Colon (tissue), 2 donors: ENCODE results near the gene ENTHD1.

Experiments
- FAIRE-seq: peaks from 2 replicates; lab custom pipeline; 2012; peaks lifted over from hg19 to GRCh38; lab: Jason Lieb, UNC
- donor health status: control.
- donor health status: control.

ENTHD1 gene, protein sequence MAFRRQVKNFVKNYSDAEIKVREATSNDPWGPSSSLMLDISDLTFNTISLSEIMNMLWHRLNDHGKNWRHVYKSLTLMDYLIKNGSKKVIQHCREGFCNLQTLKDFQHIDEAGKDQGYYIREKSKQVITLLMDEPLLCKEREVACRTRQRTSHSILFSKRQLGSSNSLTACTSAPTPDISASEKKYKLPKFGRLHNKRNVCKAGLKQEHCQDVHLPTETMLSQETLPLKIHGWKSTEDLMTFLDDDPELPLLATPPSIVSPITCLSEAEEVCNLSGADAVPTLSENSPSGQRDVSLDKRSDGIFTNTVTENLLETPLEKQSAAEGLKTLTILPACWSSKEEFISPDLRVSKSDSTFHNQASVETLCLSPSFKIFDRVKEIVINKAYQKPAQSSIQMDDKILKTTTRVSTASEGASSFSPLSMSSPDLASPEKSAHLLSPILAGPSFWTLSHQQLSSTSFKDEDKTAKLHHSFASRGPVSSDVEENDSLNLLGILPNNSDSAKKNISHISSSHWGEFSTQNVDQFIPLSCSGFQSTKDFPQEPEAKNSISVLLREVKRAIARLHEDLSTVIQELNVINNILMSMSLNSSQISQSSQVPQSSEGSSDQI

DNA sequence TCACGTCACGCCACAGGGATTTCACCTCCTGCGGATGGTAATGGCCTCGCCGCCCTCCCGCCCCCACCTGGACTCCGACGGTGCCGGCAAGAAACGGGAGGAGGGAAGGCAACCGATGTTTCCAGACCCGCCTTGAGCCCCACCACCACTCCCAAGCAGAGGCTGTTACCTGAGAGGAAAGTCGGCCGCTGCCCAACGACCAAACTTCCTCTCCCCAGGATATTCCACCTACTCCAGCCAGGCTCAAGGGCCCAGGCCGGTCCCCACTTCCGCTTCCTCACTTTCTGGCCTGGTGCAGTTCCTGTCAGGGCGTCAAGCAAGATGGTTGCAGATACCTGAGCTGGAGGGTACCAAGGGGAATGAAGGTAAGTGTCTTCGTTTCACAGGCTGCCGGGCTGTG lies at the start of gene ENTHD1:
TSS of gene ENTHD1 (minus strand) at position 235 of the 400 bp plus-strand sequence. CDS start 6,012 bp downstream, outside the sequence.
- no peak for FAIRE-seq

DNA sequence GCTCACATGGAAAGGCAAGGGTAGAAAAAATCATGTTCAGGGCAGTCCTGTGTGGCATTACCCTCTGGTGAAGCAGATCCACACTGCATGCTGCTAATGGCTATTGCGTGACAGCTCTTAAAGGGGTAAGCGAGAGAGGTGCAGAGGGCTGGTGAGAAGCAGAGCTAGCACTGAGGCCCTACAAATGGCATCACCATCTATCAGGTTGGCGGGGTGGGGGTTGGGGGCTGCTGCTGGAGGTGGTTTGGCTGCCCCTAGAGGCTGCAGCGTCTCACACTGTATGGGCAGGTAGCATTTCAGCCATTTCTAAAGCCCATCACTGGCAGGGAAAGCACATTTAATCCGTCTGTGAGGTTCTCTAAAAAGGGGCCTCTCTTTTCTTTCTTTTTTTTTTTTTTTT lies 49.8 kb upstream of the ENTHD1 start:
- FAIRE-seq = no peak

DNA sequence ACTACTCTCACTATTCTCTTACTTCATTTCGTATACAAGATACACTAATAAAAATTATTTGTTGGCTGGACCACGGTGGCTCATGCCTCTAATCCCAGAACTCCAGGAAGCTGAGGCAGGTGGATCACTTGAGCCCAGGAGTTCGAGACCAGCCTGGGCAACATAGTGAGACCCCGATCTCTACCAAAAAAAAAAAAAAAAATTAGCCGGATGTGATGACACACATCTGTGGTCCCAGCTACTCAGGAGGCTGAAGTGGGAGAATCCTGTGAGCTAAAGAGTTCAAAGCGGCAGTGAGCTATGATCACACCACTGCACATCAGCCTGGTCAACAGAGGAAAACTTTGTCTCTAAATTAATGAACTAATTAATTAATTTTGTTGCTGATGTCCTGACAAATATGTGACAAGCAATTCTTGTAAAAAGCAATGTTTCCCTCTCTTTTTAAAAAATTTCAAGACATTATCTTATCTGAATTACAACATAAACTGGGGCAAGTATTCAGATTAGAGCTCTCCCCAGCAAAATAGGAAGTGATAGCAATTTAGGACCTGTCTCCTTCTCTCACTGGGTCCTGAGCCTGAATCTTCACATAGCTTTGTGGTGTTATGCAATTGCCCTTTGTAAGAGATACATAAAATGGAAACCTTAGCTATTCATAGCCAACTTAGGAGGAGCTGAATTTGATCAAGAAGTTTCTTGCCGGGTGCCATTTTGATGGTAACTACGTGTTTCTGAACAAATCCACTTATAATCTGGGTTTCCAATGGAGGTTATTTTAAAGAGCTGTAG lies 49.1 kb upstream of the ENTHD1 start:
- no peak for FAIRE-seq

DNA sequence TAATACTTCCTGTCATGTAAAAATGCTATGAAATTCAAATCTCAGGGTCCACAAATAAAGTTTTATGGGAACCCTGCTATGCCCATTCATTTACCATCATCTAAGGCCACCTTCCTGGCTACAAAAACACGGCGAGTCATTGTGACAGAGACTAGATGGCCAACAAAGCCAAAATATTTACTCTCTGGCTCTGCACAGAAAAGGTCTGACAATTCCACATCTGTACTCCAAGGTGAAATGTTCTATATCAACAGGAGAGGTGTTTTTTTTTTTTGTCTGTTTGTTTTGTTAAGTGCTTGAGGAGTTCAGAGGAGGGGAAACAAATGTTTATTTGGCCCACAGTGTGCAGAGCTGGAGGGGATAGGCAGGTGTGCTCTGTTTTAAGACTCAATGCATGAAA lies 48.0 kb upstream of the ENTHD1 start:
- FAIRE-seq = no peak

DNA sequence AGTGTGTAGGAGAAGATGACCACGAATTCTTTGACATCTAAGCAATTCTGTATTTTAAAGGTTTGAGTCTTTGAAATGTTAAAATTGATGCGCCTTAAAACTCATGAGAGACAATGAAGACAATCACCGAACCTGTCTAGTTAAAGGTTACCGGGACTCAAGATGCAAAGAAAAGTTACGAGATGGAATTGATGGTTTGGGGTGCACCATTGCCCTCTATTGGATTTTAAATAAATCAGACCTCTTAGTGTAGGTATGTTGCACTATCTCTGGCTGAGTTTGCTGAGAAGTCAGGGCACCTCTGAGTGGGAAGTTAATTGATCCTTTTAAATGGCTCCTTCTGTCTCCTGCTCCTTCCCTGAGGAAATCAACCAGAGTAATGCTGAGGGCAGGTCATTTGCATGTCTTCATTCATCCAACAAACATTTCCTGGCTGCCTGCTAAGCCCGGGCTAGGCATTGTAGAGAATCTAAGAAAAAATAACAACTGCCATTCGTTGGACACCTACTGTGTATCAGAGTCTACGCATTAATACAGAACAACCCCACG lies 47.3 kb upstream of the ENTHD1 start:
- no peak for FAIRE-seq

DNA sequence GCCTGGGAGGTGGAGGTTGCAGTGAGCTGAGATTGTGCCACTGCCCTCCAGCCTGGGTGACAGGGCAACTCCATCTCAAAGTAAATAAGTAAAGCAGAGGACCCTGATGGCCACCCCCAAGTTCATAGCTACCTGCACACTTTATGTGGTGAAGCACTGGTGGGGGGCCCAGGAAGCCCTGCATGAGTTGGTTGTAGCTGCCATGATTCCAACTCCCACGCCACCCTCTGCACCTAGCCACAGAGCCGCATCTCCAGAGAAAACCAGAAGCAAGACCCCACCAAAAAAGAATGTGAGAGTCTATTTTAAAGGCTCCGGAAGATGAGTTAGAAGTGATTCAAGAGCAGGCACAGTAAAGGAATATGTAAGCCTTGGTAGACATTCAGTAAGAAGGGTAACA lies 46.3 kb upstream of the ENTHD1 start:
- no peak for FAIRE-seq

DNA sequence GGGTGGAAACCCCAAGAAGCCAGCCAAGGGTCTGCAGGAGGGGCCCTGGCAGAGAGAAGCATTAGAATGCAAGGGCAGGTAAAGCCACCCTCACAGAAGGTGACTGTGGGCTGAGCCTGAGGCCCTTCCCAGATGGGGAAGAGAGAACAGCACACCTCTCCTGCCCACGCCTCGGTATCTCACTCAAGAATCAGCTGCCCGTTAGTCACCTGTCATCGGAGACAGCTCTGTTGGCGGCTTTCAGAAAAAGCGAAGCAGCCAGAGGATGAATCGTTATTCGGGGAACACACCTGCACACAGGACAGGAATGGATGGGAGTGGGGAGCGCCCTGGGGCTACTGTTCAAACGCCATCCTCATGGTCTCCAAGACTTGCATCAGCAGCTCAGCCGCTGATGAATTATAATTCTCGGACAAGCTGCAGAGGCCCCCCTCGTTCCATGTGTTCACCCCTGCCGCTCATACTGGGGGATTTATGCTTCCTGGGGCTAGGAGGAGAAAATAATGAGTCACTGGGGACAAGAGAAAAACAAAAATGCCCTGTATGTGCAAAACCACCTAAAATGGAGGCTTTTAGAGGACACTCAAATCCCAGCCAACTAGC lies 45.0 kb upstream of the ENTHD1 start:
- FAIRE-seq = no peak

DNA sequence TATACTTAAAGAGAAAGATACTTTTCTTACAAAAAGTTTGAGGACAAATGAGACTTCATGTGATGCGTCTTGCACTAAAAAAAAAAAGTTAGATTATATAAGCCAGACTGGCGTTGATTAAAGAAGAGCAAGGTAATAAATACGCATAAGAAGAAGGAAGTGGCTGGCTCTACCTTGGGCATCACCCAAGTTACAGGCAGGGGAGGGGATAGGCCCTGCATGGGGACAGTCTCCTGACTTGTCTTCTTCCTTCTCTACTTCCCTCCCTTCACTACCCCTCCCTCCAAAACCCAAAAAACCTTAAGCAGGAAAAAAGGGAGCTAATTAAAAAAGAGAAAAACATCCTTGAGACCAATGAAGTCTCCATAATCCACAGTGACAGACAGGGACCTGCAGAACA lies 44.3 kb upstream of the ENTHD1 start:
- no peak for FAIRE-seq

DNA sequence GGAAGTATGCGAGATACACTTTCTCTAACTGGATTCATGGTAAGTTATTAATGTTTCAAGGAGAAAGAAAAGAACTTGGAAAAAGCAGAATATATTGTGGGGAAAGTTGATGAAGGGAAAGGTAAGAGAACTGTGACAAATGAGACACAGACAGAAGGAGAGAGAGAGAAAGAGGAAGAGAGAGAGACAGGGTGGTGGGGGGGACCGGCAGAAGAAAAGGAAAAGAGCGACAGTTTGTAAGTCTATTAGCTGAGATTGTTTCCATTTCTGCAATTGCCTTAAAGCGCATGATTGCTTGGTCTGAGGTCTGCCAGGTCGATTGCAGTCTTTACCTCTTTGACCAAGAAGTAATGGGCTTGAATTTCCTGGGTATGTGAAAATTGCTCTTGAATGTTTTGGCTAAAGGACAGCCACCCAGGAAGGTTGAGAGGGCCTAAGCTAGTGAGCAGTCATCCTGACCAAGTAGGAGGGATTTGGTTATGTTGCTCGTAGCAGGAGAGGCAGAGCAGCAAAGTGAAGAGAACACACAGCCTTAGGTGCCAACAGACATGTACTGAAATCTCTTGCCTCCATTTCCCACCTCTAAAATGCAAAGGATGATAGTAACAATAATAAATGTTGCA lies 43.1 kb upstream of the ENTHD1 start:
- FAIRE-seq = no peak

DNA sequence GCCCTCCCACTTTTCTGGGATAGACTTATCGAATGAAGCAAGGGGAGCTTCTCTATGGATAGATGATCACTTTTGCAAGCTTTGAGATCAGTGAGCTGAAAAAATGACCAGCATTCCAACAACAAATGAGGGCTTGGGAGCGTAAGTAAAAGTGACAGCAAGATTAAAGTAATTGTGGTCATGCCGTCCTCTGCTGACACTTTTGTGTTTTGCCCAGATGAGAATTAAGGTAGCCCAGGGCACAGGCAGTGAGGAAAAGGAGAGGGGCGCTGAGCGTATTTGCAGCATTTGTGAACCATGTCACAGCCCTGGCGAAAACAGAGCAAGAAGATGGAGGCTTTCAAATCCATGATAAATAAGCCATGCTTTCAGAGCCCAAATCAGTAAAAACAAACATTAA lies 42.1 kb upstream of the ENTHD1 start:
- FAIRE-seq = no peak

DNA sequence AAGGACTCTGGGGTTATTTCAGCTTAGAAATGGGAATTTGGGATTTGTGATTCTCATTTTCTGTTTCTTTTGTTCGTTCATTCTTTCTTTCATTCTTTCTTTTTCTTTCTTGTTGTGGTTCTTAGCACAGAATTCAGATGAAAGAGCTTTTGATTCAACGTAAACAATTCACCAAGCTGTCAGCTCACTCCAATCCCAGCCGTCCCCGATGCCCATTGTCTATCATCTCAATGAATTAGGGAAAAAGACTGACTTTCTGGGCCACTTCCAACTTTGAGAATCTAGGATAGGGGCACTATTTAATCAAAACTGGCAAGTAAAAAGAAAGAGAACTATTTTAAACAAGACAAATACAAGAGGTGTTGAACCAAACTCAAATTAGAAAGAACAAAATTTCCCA lies 41.6 kb upstream of the ENTHD1 start:
- FAIRE-seq = no peak

DNA sequence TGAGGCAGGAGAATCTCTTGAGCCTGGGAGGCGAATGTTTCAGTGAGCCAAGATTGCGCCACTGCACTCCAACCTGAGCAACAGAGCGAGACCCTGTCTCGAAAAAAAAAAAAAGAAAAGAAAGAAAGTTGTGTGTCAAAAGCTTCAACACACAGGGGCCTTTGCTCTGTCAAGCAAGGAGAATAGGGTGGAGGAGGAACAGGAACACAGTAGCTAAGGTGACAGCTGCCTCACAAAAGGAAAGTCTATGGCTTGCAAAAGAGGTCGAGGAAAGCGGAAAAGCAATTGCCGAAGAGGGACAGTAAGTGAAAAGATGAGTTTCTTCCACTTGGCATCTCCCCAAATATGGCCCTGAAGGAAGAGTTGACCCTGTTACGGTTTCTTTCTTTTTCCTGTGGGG lies 40.2 kb upstream of the ENTHD1 start:
- FAIRE-seq = no peak

DNA sequence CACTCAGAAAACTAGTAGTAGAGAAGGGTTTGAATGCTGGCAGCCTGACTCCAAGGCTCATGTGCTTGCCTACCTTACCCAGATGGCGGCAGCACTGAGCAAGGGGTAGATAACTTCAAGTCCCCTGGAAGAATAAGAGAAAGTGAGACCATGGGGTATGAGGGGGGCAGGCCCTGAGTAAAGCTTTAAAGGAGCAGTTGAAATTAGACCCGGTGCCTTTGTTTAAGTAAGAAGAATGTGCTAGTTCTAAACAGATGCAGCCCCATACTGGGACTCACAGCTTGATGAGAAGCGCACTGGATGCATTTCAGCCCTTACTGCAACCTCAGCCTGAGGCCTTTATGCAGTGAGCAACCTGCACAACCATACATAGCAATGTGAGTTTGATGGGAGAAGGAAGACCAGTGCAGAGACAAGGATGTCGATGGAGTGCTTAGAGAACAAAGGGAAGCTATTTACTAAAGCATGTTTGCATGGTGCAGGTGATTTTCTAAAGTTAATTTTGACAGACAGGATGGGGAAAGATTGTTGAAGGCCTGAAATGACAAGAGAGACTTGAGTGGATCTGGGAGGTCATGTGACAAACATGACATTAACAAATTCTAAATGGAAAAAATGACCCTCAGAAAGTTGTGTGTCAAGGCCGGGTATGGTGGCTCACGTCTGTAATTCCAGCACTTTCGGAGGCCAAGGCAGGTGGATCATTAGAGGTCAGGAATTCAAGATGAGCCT lies 39.5 kb upstream of the ENTHD1 start:
- no peak for FAIRE-seq

DNA sequence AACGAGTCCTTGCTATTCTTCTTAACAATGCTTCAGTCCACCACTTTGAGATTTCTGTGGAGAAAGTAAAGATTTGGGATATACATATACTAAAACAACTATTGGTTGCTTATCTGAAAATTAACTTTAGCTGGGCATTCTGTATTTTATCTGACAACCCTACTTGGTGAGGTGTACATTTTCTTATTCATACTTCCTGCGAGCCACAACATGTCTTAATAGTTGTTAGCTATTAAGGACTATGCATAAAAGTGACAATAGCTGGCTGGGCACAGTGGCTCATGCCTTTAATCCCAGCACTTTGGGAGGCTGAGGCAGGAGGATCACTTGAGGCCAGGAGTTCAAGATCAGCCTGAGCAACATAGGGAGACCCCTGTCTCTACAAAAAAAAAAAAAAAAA lies 38.6 kb upstream of the ENTHD1 start:
- no peak for FAIRE-seq

DNA sequence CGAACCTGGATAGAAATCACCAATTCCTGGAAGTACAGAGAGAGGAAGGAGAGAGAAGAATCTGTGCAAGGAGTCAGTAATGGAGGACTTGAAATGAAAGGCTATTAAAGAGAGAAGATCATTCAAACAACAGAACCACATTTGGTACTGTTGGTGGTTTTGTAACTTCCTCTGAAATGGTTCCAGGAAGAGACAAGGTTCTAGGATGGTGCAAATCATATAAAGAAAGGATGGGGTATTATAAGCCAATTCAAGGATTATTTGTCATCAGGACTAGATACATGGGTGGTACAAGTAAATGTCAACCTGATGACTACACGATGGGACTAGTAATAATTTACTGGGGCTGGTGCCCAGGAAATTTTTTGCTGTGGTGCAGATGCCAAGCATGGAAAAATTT lies 37.7 kb upstream of the ENTHD1 start:
- FAIRE-seq = no peak

DNA sequence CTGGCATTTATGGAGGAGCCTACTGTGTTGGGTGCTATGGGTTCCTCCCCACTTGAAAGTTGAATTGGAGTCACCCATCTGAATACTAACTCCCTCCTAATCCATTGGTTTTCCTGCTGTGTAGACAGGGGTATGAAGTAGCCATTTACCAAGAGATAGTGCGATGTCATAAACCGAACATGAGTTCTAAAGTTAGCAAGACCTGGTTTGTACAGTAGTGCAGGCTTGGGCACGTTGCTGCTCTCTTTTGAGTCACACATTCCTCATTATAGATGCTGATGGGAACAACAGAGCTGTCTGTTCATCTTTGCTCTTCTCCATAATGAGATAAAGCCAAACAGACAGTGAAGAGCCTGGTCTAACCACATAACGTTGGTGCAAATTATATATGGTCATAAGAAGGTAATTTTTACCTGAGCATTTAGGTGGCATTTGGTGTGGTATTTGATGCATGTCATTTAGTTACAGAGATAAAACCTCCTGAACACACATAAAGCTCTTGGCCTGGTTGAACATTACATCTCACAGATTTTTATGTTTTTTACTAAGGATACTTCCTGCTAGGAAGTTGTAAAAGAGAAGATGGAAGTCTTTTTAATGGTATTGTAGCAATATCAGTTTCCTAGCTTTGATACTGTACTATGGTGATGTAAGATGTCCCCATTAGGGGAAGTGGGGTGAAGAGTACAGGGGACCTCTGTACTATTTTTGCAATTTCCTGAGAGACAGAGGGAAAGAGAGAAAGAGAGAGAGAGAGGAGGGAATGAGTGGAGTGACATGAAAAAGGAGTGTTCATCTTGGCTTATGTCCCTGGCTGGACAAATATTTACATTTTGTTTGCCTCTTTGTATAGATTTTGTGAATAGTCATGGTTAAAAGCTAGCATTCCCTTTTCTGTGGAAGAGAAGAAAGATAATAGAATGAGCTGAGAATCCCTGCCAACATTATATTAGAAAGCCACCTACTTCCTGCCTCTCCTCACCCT lies 35.3 kb upstream of the ENTHD1 start:
- FAIRE-seq = no peak

DNA sequence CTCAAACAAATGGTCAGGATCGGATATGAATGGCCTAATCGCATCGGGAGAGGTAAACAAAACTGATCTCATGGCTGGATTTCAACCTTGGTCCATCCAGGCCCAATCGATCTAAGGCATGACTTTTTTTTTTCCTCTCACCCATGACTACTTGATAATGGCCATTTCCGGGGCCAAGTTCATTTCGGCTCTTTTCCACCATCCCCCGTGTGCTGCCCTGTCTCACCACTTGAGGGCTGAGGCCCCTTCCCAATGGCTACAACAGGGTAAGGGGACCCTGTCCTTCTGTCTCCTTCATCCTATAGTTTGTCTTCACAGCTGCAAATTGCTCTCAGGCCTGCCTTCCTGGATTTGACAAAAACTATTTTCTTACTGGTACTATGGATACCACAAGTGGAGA lies 34.0 kb upstream of the ENTHD1 start:
- FAIRE-seq = no peak

DNA sequence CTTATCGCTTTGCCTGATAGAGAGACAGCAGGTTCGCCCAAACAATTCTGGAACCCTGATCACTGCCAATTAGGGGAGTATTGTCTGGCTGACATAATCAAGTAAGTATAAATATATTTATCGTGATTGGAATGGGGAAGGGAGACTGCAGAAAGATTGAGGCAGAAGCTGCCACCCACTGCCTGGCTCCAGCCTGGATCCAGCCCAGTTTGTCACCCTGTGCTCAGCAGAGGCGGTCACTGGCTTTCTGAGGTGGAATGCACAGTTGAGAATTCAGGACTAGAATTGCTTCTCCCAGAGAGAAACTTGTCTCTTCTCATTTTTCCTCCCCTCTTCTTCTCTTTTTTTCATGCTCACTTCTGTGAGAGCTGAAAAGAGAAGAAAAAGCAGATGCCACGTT lies 33.2 kb upstream of the ENTHD1 start:
- FAIRE-seq = no peak

DNA sequence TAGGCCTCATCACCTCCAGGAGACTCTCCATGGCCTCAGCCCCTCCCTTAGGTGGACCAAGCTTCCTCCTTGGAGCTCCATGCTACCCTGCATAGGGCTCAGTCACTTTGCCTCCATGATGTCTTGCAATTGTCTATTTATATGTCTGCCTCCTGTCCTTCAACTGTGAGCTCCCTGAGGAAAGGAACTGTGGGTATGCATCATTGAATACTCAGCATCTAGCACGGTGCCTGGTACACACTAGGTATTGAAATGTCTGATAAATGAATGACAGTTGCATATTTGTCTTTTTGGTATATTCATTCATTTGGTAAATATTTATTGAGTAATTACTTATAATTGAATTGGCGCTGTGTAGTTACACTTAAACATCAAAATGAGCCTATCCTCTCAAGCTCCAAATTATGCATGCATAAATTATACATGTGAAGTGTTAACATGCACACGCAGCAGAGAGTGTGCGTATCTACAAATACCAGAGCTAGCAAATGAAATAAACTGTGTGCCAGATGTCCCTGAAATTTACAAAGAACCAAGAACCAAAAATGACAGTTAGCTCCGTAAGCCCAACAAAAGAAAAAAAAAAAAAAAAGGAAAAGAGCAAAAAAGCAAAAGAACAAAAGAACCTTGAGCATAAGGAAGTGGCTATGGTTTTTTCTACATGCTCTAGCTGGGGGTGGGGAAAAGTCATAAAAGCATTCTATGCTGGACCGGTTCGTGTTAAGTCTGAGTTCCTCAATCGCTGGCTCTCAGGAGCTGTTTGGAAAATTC lies 32.5 kb upstream of the ENTHD1 start:
- FAIRE-seq = no peak
